Endodermal cell (in vitro differentiated cells): ENCODE results near the gene CNST. TPM values are rescaled to one million over a fixed set of nuclear protein-coding genes. Genes with fewer than 3 reads are reported as not detected.

Experiments
- DNase-seq: peaks from one replicate; pipeline ENCODE4 v3.0.0-alpha.2; 2017
- H3K27ac ChIP-seq: 2 replicates; pipeline ENCODE4 v1.5.1; 2013; ENCODE audit warnings: mild to moderate bottlenecking, low read depth, low read length, moderate library complexity
- H3K27me3 ChIP-seq: 2 replicates; pipeline ENCODE4 v1.6.1; 2013; ENCODE audit warnings: mild to moderate bottlenecking, low read length, moderate library complexity; ENCODE audit not compliant: insufficient read depth, control insufficient read depth, poor library complexity, severe bottlenecking
- H3K36me3 ChIP-seq: 2 replicates; pipeline ENCODE4 v1.7.0; 2013; ENCODE audit warnings: mild to moderate bottlenecking, low read length, moderate library complexity; ENCODE audit not compliant: control insufficient read depth, insufficient read depth
- H3K4me1 ChIP-seq: one replicate; pipeline ENCODE4 v1.7.0; 2013; ENCODE audit warnings: low read length; ENCODE audit not compliant: control insufficient read depth, insufficient read depth
- H3K4me3 ChIP-seq: 2 replicates; pipeline ENCODE4 v1.5.1; 2013; ENCODE audit warnings: mild to moderate bottlenecking, low read length, moderate library complexity
- H3K9ac ChIP-seq: 2 replicates; pipeline ENCODE4 v1.6.1; 2013; ENCODE audit warnings: mild to moderate bottlenecking, low read length, moderate library complexity; ENCODE audit not compliant: poor library complexity, severe bottlenecking; ENCODE audit errors: extremely low read depth
- H3K9me3 ChIP-seq: 2 replicates; pipeline ENCODE4 v1.6.1; 2013; ENCODE audit warnings: mild to moderate bottlenecking, low read length, moderate library complexity; ENCODE audit not compliant: control insufficient read depth
- H3K27ac Mint-ChIP-seq: 2 replicates; pipeline ENCODE4 v1.8.0; 2020; ENCODE audit warnings: mixed read lengths
- H3K27me3 Mint-ChIP-seq: 2 replicates; pipeline ENCODE4 v1.8.0; 2021; ENCODE audit warnings: mild to moderate bottlenecking, mixed read lengths; ENCODE audit not compliant: insufficient read depth
- H3K36me3 Mint-ChIP-seq: 2 replicates; pipeline ENCODE4 v1.8.0; 2020; ENCODE audit warnings: low read depth, mixed read lengths
- H3K4me1 Mint-ChIP-seq: 2 replicates; pipeline ENCODE4 v1.8.0; 2020; ENCODE audit warnings: mixed read lengths
- H3K4me3 Mint-ChIP-seq: 2 replicates; pipeline ENCODE4 v1.8.0; 2020; ENCODE audit warnings: mild to moderate bottlenecking, moderate library complexity, mixed read lengths
- H3K9me3 Mint-ChIP-seq: 2 replicates; pipeline ENCODE4 v1.8.0; 2020; ENCODE audit warnings: mild to moderate bottlenecking, mixed read lengths
- CTCF ChIP-seq: fragments of 200-600 bp; sonication (generic); conservative IDR thresholded peaks from 2 replicates; pipeline ENCODE4 v1.5.0; 2021; ENCODE audit warnings: antibody characterized with exemption, mild to moderate bottlenecking
- WGBS, 2 experiments: methylation state at CpG; one replicate each; pipeline versions ENCODE4 v1.1.5 to v1.1.7; 2013; ENCODE audit warnings: missing lambda C conversion rate in 2 of 2, mixed read lengths in 1 of 2; ENCODE audit not compliant: insufficient coverage in 1 of 2, insufficient read length in 1 of 2; 5-methylcytosine and 5-hydroxymethylcytosine counted together
- total RNA-seq, 2 donors: library from RNA; stranded (reverse); fragmentation: NEBNext Ultra II Directional in 1 of 2; extraction: Animal tissue kit (Norgen Biotek cat#: 25700) in 1 of 2; gene quantifications; 2 replicates in 1 of 2; 3 replicates in 1 of 2; pipeline ENCODE4 v1.2.1, GENCODE V29; 2021

The CNST gene
- total RNA-seq, 2 donors from 2014 or later = 14.7 to 20.3 TPM

GRCh38 chr1:246579818-246580217, 13.6 kb downstream of the CNST start:
- TF ChIP-seq CTCF = no peak
- no peak for DNase-seq
- Histone ChIP-seq H3K9me3 (no peaks in the 10 kb centered on the region), H3K4me1 (no peaks in the 10 kb centered on the region), H3K9ac (no peak overlapping the region), H3K4me3 (no peak overlapping the region), H3K36me3 (no peaks in the 10 kb centered on the region), H3K27ac (no peak overlapping the region), H3K27me3 (no peaks in the 10 kb centered on the region)
- Mint-ChIP-seq H3K4me3 (no peak overlapping the region), H3K36me3 (peaks cover 11% of the 10 kb centered on the region), H3K9me3 (no peaks in the 10 kb centered on the region), H3K4me1 (peaks cover 13% of the 10 kb centered on the region), H3K27me3 (no peaks in the 10 kb centered on the region), H3K27ac (no peak overlapping the region)
- WGBS, 2 experiments = 89 to 96% methylated on average over 1 of the region's 3 CpGs

DNA sequence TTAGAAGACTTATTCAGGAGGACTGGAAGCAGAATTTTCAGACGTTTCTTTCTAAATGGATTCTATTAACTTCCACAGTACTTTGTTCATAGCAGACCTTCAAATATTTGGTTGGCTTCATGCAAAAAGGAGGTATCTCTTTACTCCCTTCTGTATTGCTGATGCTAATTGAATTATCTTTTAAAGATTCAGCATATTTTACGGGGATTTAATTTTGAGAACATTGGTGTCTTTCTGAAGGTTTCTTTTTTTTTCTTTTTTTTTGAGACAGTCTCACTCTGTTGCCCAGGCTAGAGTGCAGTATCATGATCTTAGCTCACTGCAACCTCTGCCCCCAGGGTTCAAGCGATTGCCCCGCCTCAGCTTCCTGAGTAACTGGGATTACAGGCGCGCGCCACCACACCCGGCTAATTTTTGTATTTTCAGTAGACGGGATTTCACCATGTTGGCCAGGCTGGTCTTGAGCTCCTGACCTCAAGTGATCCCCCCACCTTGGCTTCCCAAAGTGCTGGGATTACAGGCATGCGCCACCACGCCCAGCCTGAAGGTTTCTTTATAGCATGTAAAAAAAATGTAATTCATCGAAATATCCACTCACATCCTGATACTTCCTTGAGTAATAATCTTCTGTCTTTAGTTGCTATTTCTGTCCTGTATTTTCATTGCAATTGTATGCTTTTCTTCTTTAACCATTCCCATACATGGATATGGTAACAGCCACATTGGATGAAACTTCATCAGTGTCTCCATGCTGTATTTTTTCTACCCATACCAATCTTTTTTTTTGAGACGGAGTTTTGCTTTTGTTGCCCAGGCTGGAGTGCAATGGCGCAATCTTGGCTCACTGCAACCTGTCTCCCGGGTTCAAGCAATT, 14.5 kb downstream of the CNST start:
- 95% methylated on average over 11 to 15 of the region's 15 CpGs for WGBS, 2 experiments

More for the DNA sequence above, 14.5 kb downstream of the CNST start:
- no peak overlapping the region for H3K4me3 Mint-ChIP-seq
- no peak overlapping the region for H3K9ac ChIP-seq
- H3K9me3 Mint-ChIP-seq = no peaks in the 10 kb centered on the region
- no peaks in the 10 kb centered on the region for H3K27me3 ChIP-seq
- peaks cover 8% of the 10 kb centered on the region for H3K36me3 Mint-ChIP-seq
- no peaks in the 10 kb centered on the region for H3K27me3 Mint-ChIP-seq
- no peak overlapping the region for H3K4me3 ChIP-seq
- no peaks in the 10 kb centered on the region for H3K9me3 ChIP-seq
- H3K27ac ChIP-seq = no peak overlapping the region
- TF ChIP-seq CTCF = no peak
- DNase-seq = no peak
- no peak overlapping the region for H3K27ac Mint-ChIP-seq
- H3K4me1 Mint-ChIP-seq = peaks cover 13% of the 10 kb centered on the region
- no peaks in the 10 kb centered on the region for H3K36me3 ChIP-seq
- no peaks in the 10 kb centered on the region for H3K4me1 ChIP-seq
